HL-60 (cell line): ENCODE data around the gene C19orf44.

ENCODE experiments used
- GABPA ChIP-seq: IDR thresholded peaks from 2 replicates; pipeline ENCODE4 v1.6.1; 2012; ENCODE audit warnings: low read depth
- POLR2AphosphoS5 ChIP-seq: IDR thresholded peaks from 2 replicates; pipeline ENCODE4 v1.6.1; 2012; ENCODE audit warnings: low read depth
- TF ChIP-seq, protein P1 (sequence below): IDR thresholded peaks from one replicate; pipeline ENCODE4 v1.5.1; 2011; ENCODE audit warnings: low read length, control low read depth, inconsistent platforms; ENCODE audit not compliant: insufficient read depth
- TF ChIP-seq, protein P2 (sequence below): IDR thresholded peaks from 2 replicates; pipeline ENCODE4 v1.6.1; 2012; ENCODE audit warnings: low read depth; ENCODE audit not compliant: insufficient replicate concordance

DNA sequence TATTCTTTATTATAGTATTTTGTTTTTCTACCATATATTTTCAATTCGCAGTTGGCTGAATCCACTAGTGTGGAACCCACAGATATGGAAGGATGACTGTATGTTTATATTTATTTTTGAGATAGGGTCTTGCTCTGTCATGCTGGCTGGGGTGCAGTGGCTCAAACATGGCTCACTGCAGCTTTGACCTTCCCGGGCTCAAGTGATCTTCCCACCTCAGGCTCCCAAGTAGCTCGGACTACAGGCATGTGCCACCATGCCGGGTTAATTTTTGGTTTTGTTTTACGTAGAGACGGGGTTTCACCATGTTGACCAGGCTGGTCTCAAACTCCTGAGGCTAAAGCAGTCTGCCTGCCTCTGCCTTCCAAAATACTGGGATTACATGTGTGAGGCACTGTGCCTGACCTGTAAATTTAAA is 66.4 kb downstream of the C19orf44 start:
- TF ChIP-seq, protein P1, sequence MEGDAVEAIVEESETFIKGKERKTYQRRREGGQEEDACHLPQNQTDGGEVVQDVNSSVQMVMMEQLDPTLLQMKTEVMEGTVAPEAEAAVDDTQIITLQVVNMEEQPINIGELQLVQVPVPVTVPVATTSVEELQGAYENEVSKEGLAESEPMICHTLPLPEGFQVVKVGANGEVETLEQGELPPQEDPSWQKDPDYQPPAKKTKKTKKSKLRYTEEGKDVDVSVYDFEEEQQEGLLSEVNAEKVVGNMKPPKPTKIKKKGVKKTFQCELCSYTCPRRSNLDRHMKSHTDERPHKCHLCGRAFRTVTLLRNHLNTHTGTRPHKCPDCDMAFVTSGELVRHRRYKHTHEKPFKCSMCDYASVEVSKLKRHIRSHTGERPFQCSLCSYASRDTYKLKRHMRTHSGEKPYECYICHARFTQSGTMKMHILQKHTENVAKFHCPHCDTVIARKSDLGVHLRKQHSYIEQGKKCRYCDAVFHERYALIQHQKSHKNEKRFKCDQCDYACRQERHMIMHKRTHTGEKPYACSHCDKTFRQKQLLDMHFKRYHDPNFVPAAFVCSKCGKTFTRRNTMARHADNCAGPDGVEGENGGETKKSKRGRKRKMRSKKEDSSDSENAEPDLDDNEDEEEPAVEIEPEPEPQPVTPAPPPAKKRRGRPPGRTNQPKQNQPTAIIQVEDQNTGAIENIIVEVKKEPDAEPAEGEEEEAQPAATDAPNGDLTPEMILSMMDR: no peak
- TF ChIP-seq POLR2AphosphoS5 (no peak), GABPA (no peak)
- TF ChIP-seq, protein P2, sequence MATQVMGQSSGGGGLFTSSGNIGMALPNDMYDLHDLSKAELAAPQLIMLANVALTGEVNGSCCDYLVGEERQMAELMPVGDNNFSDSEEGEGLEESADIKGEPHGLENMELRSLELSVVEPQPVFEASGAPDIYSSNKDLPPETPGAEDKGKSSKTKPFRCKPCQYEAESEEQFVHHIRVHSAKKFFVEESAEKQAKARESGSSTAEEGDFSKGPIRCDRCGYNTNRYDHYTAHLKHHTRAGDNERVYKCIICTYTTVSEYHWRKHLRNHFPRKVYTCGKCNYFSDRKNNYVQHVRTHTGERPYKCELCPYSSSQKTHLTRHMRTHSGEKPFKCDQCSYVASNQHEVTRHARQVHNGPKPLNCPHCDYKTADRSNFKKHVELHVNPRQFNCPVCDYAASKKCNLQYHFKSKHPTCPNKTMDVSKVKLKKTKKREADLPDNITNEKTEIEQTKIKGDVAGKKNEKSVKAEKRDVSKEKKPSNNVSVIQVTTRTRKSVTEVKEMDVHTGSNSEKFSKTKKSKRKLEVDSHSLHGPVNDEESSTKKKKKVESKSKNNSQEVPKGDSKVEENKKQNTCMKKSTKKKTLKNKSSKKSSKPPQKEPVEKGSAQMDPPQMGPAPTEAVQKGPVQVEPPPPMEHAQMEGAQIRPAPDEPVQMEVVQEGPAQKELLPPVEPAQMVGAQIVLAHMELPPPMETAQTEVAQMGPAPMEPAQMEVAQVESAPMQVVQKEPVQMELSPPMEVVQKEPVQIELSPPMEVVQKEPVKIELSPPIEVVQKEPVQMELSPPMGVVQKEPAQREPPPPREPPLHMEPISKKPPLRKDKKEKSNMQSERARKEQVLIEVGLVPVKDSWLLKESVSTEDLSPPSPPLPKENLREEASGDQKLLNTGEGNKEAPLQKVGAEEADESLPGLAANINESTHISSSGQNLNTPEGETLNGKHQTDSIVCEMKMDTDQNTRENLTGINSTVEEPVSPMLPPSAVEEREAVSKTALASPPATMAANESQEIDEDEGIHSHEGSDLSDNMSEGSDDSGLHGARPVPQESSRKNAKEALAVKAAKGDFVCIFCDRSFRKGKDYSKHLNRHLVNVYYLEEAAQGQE: no peak
